Astrocyte (in vitro differentiated cells and primary cell): Measurements from ENCODE around the gene HECTD3. TPM values are rescaled to one million over a fixed set of nuclear protein-coding genes. Genes with fewer than 3 reads are reported as not detected.
"Not testable (repeated sequence)": the region's sequence is repeated elsewhere in the genome, so short reads cannot be mapped to it uniquely, and the experiment has no call there.

Experiments used
- DNase-seq: peaks from one replicate; pipeline ENCODE4 v3.0.0-alpha.2; 2010; ENCODE audit warnings: low read depth
- FAIRE-seq: peaks from 2 replicates; lab custom pipeline; 2011; peaks lifted over from hg19 to GRCh38; lab: Jason Lieb, UNC
- H2AFZ ChIP-seq: 2 replicates; pipeline ENCODE4 v1.6.0; 2012; ENCODE audit warnings: low read depth, low read length, inconsistent platforms
- H3K27ac ChIP-seq: 2 replicates; pipeline ENCODE4 v1.5.1; 2011; ENCODE audit warnings: low read depth, low read length, inconsistent platforms
- H3K27me3 ChIP-seq: 2 replicates; pipeline ENCODE4 v1.6.0; 2011; ENCODE audit warnings: low read length, inconsistent platforms; ENCODE audit not compliant: insufficient read depth
- H3K36me3 ChIP-seq: 2 replicates; pipeline ENCODE4 v1.5.1; 2011; ENCODE audit warnings: low read length, inconsistent platforms; ENCODE audit not compliant: insufficient read depth
- H3K4me1 ChIP-seq: 2 replicates; pipeline ENCODE4 v1.5.1; 2011; ENCODE audit warnings: low read length, inconsistent platforms; ENCODE audit not compliant: insufficient read depth
- H3K4me2 ChIP-seq: 2 replicates; pipeline ENCODE4 v1.6.0; 2012; ENCODE audit warnings: low read length, inconsistent platforms
- H3K4me3 ChIP-seq: 2 replicates; pipeline ENCODE4 v1.5.1; 2011; ENCODE audit warnings: low read depth, mild to moderate bottlenecking, low read length, inconsistent platforms; ENCODE audit not compliant: insufficient read depth
- H3K79me2 ChIP-seq: 2 replicates; pipeline ENCODE4 v1.6.0; 2012; ENCODE audit warnings: mild to moderate bottlenecking, low read length, inconsistent platforms; ENCODE audit not compliant: insufficient read depth
- H3K9ac ChIP-seq: 2 replicates; pipeline ENCODE4 v1.6.0; 2012; ENCODE audit warnings: mild to moderate bottlenecking, low read length, inconsistent platforms
- H3K9me3 ChIP-seq: 2 replicates; pipeline ENCODE4 v1.5.1; 2012; ENCODE audit warnings: low read depth, mild to moderate bottlenecking, low read length, inconsistent platforms; ENCODE audit not compliant: insufficient read depth
- H4K20me1 ChIP-seq: 2 replicates; pipeline ENCODE4 v1.6.0; 2012; ENCODE audit warnings: low read length, inconsistent platforms; ENCODE audit not compliant: insufficient read depth
- H3K27ac Mint-ChIP-seq: one replicate; pipeline ENCODE4 v1.8.0; 2021; ENCODE audit warnings: mild to moderate bottlenecking, mixed read lengths; ENCODE audit not compliant: unreplicated experiment
- H3K27me3 Mint-ChIP-seq: one replicate; pipeline ENCODE4 v1.8.0; 2021; ENCODE audit warnings: low read depth, mixed read lengths; ENCODE audit not compliant: unreplicated experiment
- H3K36me3 Mint-ChIP-seq: one replicate; pipeline ENCODE4 v1.8.0; 2021; ENCODE audit warnings: low read depth, mixed read lengths; ENCODE audit not compliant: unreplicated experiment
- H3K4me1 Mint-ChIP-seq: one replicate; pipeline ENCODE4 v1.8.0; 2021; ENCODE audit warnings: low read depth, mixed read lengths; ENCODE audit not compliant: unreplicated experiment
- H3K4me3 Mint-ChIP-seq: one replicate; pipeline ENCODE4 v1.8.0; 2021; ENCODE audit warnings: mild to moderate bottlenecking, moderate library complexity, mixed read lengths; ENCODE audit not compliant: unreplicated experiment
- H3K9me3 Mint-ChIP-seq: one replicate; pipeline ENCODE4 v1.8.0; 2021; ENCODE audit warnings: mild to moderate bottlenecking, mixed read lengths; ENCODE audit not compliant: unreplicated experiment
- EZH2 ChIP-seq: IDR thresholded peaks from 2 replicates; pipeline ENCODE4 v1.6.1; 2012; ENCODE audit warnings: mild to moderate bottlenecking, low read length, inconsistent platforms; ENCODE audit not compliant: insufficient read depth
- total RNA-seq: library from RNA; stranded (reverse); gene quantifications from 2 replicates; pipeline ENCODE4 v1.2.1, GENCODE V29; 2021
- TF ChIP-seq, protein P1 (sequence below): IDR thresholded peaks from 2 replicates; pipeline ENCODE4 v1.5.1; 2011; ENCODE audit warnings: low read depth, mild to moderate bottlenecking, inconsistent platforms, low read length, moderate library complexity; ENCODE audit not compliant: insufficient read depth

Gene HECTD3
- total RNA-seq, 1 donor from 2014 or later: 33.2 TPM

GRCh38 chr1:44964396-44964795, 46.7 kb downstream of the HECTD3 start:
- H3K4me3 ChIP-seq: no peak overlapping the region
- no peaks in the 10 kb centered on the region for H3K27me3 ChIP-seq
- no peaks in the 10 kb centered on the region for H3K9me3 ChIP-seq
- peaks cover 7% of the 10 kb centered on the region for H3K79me2 ChIP-seq
- H3K9me3 Mint-ChIP-seq: no peaks in the 10 kb centered on the region
- no peak overlapping the region for H3K27ac ChIP-seq
- H3K36me3 Mint-ChIP-seq: no peaks in the 10 kb centered on the region
- no peak overlapping the region for H3K4me3 Mint-ChIP-seq
- no peak overlapping the region for H3K4me2 ChIP-seq
- H3K27me3 Mint-ChIP-seq: no peaks in the 10 kb centered on the region
- DNase-seq (no peak), FAIRE-seq (no peak)
- no peak overlapping the region for H3K9ac ChIP-seq
- H2AFZ ChIP-seq: no peak overlapping the region
- no peaks in the 10 kb centered on the region for H3K4me1 Mint-ChIP-seq
- peaks cover 8% of the 10 kb centered on the region for H4K20me1 ChIP-seq
- no peaks in the 10 kb centered on the region for H3K36me3 ChIP-seq
- H3K4me1 ChIP-seq: peaks cover 10% of the 10 kb centered on the region
- no peak overlapping the region for H3K27ac Mint-ChIP-seq
- TF ChIP-seq EZH2: no peak
- TF ChIP-seq, protein P1, sequence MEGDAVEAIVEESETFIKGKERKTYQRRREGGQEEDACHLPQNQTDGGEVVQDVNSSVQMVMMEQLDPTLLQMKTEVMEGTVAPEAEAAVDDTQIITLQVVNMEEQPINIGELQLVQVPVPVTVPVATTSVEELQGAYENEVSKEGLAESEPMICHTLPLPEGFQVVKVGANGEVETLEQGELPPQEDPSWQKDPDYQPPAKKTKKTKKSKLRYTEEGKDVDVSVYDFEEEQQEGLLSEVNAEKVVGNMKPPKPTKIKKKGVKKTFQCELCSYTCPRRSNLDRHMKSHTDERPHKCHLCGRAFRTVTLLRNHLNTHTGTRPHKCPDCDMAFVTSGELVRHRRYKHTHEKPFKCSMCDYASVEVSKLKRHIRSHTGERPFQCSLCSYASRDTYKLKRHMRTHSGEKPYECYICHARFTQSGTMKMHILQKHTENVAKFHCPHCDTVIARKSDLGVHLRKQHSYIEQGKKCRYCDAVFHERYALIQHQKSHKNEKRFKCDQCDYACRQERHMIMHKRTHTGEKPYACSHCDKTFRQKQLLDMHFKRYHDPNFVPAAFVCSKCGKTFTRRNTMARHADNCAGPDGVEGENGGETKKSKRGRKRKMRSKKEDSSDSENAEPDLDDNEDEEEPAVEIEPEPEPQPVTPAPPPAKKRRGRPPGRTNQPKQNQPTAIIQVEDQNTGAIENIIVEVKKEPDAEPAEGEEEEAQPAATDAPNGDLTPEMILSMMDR: no peak

DNA sequence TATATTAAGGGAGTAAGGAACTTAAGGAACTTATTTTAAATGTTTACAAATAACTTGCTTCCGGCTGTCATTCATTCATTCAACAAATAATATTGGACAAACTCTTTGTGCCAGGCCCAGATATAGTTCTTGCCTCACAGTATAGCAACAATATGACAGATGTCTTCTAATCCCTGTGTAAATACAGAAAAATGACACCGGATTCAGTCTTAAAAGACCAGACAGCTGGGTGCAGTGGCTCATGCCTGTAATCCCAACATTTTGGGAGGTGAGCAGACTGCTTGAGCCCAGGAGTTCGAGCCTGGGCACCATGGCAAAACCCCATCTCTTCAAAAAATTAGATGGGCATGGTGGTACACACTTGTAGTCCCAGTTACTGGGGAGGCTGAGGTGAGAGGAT, 48.4 kb downstream of the HECTD3 start:
- Histone ChIP-seq H3K36me3 (no peaks in the 10 kb centered on the region), H3K4me2 (no peak overlapping the region), H3K27me3 (no peaks in the 10 kb centered on the region), H3K9ac (no peak overlapping the region), H4K20me1 (peaks cover 8% of the 10 kb centered on the region), H3K9me3 (no peaks in the 10 kb centered on the region), H3K4me3 (no peak overlapping the region), H3K79me2 (peaks cover 7% of the 10 kb centered on the region), H2AFZ (no peak overlapping the region), H3K4me1 (no peaks in the 10 kb centered on the region), H3K27ac (no peak overlapping the region)
- DNase-seq (no peak), FAIRE-seq (no peak)
- no peaks in the 10 kb centered on the region for H3K27me3 Mint-ChIP-seq
- no peaks in the 10 kb centered on the region for H3K4me1 Mint-ChIP-seq
- H3K36me3 Mint-ChIP-seq: no peaks in the 10 kb centered on the region
- no peaks in the 10 kb centered on the region for H3K9me3 Mint-ChIP-seq
- TF ChIP-seq, protein P1: no peak
- no peak for TF ChIP-seq EZH2
- no peak overlapping the region for H3K27ac Mint-ChIP-seq
- no peak overlapping the region for H3K4me3 Mint-ChIP-seq

- peak overlapping the region; percentile 12 for H3K4me3 Mint-ChIP-seq
- not testable (repeated sequence) for H4K20me1 ChIP-seq, H3K9ac ChIP-seq, H3K27me3 ChIP-seq, H3K79me2 ChIP-seq, H3K4me3 ChIP-seq, H3K36me3 ChIP-seq, H3K27ac Mint-ChIP-seq, H3K4me2 ChIP-seq, FAIRE-seq, H3K4me1 Mint-ChIP-seq, H3K27me3 Mint-ChIP-seq, H3K27ac ChIP-seq, H3K9me3 Mint-ChIP-seq, H3K36me3 Mint-ChIP-seq, H3K4me1 ChIP-seq, H3K9me3 ChIP-seq, DNase-seq, H2AFZ ChIP-seq
Measured at GRCh38 chr1:44962022-44962421, 49.1 kb downstream of the HECTD3 start.

DNA sequence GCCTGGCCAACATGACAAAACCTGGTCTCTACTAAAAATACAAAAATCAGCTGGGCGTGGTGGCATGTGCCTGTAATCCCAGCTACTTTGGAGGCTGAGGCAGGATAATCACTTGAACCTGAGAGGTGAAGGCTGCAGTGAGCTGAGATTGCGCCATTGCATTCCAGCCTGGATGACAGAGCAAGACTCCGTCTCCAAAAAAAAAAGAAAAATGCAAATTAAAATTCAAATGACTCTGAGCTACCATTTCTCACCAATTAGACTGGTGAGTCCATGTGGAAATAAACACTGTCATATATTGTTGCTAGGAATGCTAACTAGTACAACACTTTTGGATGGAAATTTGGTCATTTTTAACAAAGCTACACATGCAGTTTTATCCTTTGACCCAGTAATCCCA, 53.6 kb downstream of the HECTD3 start:
- H3K4me1 Mint-ChIP-seq, H4K20me1 ChIP-seq, H2AFZ ChIP-seq, H3K4me2 ChIP-seq, H3K27ac ChIP-seq, H3K9me3 ChIP-seq, FAIRE-seq, H3K9me3 Mint-ChIP-seq, H3K4me1 ChIP-seq, H3K36me3 Mint-ChIP-seq, H3K27me3 ChIP-seq, H3K4me3 Mint-ChIP-seq, H3K27me3 Mint-ChIP-seq, H3K4me3 ChIP-seq, H3K9ac ChIP-seq, H3K27ac Mint-ChIP-seq, H3K79me2 ChIP-seq, H3K36me3 ChIP-seq: not testable (repeated sequence)
- peak; percentile 33 for DNase-seq

GRCh38 chr1:44956077-44956476, 55.0 kb downstream of the HECTD3 start:
- H3K4me1 Mint-ChIP-seq: not testable (repeated sequence)

More at GRCh38 chr1:44956077-44956476, 55.0 kb downstream of the HECTD3 start:
- DNase-seq, H3K9me3 ChIP-seq, H3K27ac ChIP-seq, H3K27ac Mint-ChIP-seq, FAIRE-seq, H3K27me3 Mint-ChIP-seq, H3K4me3 ChIP-seq, H3K36me3 ChIP-seq, H4K20me1 ChIP-seq, H2AFZ ChIP-seq, H3K36me3 Mint-ChIP-seq, H3K4me3 Mint-ChIP-seq, H3K4me1 ChIP-seq, H3K79me2 ChIP-seq, H3K9ac ChIP-seq, H3K9me3 Mint-ChIP-seq, H3K27me3 ChIP-seq, H3K4me2 ChIP-seq: not testable (repeated sequence)
